ENCODE data around the gene POU2AF3.
"Not testable (repeated sequence)": the region's sequence is repeated elsewhere in the genome, so short reads cannot be mapped to it uniquely, and the experiment has no call there.

The POU2AF3 gene

DNA sequence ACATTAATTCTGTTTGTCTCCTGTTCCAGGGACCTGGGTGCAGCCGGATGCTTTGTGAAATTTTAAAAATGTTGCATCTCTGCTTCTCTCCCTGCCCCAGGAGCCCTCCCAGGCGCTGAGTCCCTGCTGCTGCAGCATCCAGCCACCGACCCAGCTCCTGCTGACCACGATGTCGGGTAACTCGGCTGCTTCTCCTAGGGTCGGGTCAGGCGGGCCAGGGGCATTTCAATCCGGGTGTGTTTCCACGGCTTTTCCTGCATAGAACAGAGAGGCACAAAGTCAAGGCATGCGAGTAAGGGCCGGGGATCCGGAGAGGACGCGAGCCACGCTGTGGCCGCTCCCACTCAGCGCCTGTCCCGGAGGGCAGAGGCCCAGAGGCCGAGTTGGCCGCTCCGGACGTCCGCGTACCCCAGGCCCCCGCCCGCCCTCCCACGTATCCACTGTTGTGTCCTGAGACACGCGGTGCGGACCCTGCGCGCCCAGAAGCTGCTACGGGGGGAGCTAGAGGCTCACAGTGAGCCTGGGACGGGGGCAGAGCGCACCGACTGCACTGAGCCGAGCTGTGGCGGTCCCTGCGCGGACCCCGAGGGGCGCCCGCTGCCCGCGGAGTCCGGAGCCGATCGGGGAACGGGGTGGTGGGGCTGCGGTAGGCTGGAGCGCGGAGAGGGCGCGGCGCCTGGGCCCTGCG lies at the start of gene POU2AF3:
Gene POU2AF3 (plus strand): TSS at position 134 of the 688 bp plus-strand sequence. CDS start 36 bp downstream, at position 170.
- DNase-seq (ENCODE audit: low read depth), result no peak

- DNase-seq (ENCODE audit: low read depth), result no peak
These were observed 47.4 kb upstream of the POU2AF3 start for GRCh38 chr11:111250936-111251335.

GRCh38 chr11:111253131-111253530 lies 45.2 kb upstream of the POU2AF3 start:
- DNase-seq (ENCODE audit: low read depth), result no peak

DNA sequence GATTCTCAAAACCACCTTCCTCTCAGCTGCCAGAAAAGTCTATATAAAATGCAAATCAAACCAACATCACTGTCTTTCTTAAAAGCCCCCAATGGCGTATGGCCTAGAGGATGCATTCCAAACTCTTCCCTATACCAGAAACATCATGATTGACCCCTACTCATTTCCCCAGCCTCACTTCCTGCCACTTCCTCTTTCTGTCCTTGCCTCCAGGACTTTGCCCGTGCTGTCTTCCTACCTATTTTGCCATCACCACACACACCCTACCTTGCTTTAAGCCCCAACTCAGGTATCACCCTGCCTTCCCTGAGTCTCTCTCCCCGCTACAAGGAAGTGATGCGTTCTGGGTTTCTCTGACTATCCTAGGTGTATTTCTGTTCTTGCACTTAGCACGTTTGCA lies 44.7 kb upstream of the POU2AF3 start:
- no peak for DNase-seq (ENCODE audit: low read depth)

- DNase-seq (ENCODE audit: low read depth), result no peak
These were observed 40.3 kb upstream of the POU2AF3 start for GRCh38 chr11:111258046-111258445.

- DNase-seq (ENCODE audit: low read depth), result no peak
These were observed 38.5 kb upstream of the POU2AF3 start for GRCh38 chr11:111259896-111260295.

- DNase-seq (ENCODE audit: low read depth), result no peak
These were observed 37.5 kb upstream of the POU2AF3 start for GRCh38 chr11:111260811-111261210.

DNA sequence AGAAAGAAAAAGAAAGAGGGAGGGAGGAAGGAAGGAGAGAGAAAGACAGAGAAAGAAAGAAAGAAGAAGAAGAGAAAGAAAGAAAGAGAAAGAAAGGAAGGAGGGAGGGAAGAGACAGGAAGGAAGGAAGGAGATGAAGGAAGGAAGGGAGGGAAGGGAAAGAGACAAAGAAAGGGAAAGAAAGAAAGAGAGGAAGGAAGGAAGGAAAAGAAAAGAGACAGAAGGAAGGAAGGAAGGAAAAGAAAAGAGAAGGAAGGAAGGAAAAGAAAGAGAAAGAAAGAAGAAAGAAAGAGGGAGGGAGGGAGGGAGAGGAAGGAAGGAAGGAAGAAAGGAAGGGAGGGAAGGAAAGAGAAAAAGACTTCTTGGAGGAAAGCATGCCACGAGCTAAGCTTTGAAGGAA lies 33.7 kb upstream of the POU2AF3 start:
- DNase-seq (ENCODE audit: low read depth), result no peak

DNA sequence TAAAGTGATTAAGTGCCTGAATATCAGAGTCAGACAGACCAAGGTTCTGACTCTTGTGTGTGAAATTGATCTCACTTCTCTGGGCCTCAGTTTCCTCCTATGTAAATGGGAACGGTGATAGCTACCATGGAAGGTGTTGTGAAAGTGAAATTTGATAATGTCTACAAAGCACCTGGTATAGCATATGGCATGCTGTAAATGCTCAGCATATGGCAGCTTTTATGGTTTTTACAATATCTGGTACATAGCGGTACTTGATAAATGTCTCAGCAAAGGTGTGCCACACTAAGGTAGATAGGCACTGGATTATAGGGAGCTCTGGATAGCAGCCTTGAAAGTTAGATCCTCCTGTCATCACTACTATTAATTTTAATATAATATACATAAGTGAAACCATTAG lies 32.9 kb upstream of the POU2AF3 start:
- DNase-seq (ENCODE audit: low read depth), result no peak

DNA sequence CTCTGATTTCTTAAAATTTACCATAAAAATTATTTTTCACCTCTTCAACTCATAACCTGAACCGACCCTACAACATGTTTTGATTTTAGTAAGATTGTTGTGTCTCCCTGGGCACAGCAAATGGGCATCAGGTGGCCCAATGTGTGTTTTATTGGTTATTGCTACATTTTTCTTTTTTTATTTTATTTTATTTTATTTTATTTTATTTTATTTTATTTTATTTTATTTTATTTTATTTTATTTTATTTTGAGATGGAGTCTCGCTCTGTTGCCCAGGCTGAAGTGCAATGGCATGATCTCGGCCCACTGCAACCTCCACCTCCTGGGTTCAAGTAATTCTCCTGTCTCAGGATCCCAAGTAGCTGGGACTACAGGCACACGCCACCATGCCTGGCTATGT lies 30.0 kb upstream of the POU2AF3 start:
- not testable (repeated sequence) for DNase-seq (ENCODE audit: low read depth)

DNA sequence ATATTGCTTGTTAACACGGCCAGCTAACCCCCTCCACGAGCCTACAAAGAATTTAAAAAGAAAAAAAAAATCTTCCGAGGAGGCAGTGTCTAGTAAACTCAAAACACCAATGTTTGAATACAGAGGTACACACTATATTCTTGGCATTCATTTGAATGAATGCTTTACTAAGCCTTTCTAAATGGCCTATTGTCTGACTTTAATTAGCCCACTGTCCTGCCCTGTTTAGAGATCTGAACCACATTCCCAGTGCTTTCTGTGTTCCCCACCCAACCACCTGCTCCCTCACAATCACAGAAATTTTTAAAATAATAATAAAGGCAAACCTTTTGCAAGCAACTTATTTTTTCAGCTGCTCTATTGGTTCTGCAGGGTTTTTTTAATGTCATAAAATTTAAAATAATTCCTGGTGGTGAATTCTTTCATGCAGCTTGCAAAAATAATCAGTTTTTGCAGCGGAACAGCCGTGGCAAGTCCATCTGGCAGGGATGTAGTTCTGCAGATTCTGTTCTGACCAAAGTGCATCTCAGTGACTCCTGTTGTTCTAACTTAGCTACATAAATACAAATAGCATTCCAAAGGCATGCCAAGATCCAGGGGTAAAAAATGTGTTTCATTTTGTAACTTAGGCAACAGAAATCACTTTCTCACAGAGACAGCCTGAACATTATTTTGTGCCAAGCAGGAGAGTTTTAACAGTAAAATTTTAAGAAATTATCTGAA lies 29.0 kb upstream of the POU2AF3 start:
- DNase-seq (ENCODE audit: low read depth), result no peak

DNA sequence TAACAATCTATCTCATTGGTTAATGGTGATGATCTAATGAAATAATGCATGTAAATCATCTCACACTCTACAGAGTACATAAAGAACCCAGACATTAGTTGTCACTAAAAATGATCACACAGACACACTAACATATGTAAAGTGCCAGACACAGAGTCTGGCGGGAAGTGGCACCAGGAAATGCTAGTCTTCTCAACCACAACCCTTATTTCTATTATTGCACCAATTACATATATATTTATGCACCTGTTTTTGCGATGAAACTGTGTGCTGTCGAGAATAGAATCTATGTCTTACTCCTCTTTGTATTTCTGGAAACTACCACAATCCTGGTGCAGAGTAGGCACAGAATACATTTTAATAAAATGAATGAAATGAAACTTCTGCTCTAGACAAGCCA lies 25.9 kb upstream of the POU2AF3 start:
- no peak for DNase-seq (ENCODE audit: low read depth)

DNA sequence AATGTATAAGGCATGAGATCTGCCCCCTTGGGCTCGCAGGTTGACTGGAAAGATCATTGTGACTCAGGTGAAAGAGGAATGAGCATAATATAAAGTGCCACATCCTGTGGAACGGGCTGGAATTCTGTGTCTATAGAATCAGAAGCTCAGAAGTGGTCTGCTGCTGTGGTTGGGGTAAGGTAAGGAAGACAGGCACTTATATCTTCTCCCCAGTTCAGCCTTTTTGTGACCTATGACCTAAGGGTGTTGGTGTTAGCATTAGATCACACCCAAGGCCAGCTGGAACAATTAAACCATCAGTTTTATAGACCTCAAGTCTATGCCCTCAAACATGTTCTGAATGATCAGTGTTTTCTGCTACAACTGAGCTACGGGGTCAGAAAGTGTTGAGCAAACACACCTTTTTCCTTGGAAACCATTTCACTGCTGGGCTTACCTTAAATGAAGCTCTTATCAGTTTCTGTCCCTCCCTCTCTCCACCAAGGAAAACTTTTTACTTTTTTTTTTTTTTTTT lies 15.7 kb upstream of the POU2AF3 start:
- DNase-seq (ENCODE audit: low read depth), result no peak

GRCh38 chr11:111283945-111284481 lies 14.3 kb upstream of the POU2AF3 start:
- DNase-seq (ENCODE audit: low read depth), result no peak

GRCh38 chr11:111285189-111286091 lies 12.9 kb upstream of the POU2AF3 start:
- DNase-seq (ENCODE audit: low read depth), result no peak

DNA sequence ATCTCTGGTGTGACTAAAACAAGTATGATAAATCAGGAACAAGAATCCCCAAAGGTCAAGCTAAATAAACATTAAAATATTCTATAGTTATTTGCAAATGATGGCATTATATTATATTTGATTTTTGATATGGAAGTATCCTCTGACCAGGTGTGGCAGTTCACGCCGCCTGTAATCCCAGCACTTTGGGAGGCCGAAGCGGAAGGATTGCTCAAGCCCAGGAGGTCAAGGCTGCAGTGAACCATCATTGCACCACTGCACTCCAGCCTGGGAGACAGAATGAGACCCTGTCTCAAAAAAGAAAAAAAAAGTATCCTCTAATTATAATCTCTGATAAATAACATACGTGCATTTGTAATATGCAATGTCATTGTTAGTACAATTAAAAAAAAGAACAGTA lies 6.6 kb upstream of the POU2AF3 start:
- no peak for DNase-seq (ENCODE audit: low read depth)

- DNase-seq (ENCODE audit: low read depth), result not testable (repeated sequence)
These were observed 5.9 kb upstream of the POU2AF3 start for GRCh38 chr11:111292408-111292807.

- DNase-seq (ENCODE audit: low read depth), result no peak
These were observed 2.1 kb upstream of the POU2AF3 start for GRCh38 chr11:111296196-111296595.

DNA sequence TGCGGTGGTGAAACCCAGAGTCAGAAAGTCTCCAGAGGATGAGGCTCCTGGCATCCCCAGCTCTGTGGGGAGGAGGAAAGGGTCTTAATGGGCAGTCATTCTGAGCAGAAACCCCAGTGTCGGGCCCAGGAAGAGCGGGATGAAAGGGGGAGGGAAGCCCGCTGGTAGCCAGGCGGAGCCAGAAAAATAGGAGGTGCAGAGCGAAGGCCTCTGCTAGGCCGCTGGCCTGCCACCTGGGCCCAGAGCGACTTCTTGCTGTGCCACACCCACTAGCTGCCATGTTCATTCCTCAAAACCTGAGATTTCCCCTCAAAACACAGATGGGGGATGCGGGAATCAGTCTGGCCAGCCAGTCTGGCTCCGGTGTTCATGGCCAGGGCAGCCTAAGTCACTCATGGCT lies 650 bp upstream of the POU2AF3 start:
- no peak for DNase-seq (ENCODE audit: low read depth)

DNA sequence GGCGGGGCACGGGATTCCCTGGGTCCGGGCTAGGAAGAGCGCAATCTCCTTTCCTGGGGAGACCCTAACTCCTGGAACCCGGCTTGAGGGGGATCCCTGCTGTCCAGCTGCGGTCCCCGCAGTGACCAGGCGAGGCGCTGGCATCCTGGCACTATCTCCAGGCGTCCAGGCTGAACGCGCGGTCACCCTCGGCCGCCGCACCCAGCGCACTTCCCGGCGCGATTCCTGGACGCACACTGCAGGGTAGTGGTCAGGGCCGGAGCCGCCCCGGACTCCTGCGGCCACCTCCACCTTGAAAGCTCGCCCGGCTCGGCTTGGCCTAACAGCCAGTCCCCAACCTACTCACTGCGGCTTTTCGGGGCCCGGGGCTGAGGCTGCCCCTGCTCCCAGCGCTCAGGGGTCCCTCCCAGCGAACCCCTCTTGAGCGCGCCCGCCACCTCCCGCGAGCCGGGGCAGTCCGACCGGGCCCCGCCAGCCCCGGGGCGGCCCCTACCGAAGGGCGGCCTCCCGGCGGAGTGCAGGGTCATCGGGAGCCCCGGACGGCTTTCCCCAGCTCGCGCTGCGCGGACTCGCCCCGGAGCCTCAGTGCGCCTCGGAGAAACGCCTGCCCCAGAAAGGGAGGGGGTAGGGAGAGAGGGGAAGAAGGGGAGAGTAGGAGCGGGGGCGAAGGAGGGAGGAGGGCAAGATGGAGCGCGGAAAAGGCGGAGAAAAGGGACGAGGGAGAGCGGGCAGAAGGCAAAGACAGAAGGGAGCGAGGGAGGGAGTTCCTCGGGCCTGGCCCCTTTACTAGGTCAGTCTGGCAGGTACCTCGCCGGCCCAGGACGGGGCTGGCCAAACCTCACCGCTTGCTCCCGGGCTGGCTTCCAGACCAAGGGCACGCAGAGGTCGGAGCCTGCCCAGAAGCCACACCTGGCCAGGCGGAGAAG lies 1.0 kb downstream of the POU2AF3 start:
- DNase-seq (ENCODE audit: low read depth), result no peak

DNA sequence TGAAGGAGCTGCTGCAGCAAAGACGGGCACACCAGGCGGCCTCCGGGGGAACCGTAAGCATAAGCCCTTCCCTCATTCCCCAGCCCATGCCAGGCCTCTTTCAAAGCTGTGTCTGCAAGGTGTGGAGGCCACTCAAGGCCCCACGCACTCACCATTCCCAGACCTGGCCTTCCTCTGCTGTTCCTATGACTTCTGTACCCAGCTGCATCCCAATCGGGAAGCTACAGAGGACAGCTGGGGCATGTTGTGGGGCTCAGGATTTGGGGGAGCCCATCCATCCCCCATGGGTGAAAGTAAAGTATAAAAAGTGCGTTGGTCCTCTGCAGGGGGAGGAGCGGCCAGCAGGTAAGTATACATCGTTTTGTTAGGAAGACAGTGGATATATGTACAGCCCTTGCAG lies 2.2 kb downstream of the POU2AF3 start:
- no peak for DNase-seq (ENCODE audit: low read depth)
